GM23248 (cell line): ENCODE results near the gene SUOX. TPM values are rescaled to one million over a fixed set of nuclear protein-coding genes. Genes with fewer than 3 reads are reported as not detected.
A peak's percentile ranks its signal among the peaks of the same experiment; 100 is the strongest.

ENCODE experiments used
- DNase-seq: peaks from one replicate; pipeline ENCODE4 v3.0.0-alpha.2; 2015
- H2AFZ ChIP-seq: fragments of 200-600 bp; sonication (generic); 2 replicates; pipeline ENCODE4 v1.6.1; 2016; ENCODE audit warnings: antibody characterized with exemption
- H3F3A ChIP-seq: fragments of 200-600 bp; sonication (generic); 2 replicates; pipeline ENCODE4 v1.6.1; 2016; ENCODE audit warnings: mild to moderate bottlenecking, antibody characterized with exemption, mixed run types; ENCODE audit not compliant: insufficient read depth
- H3K27ac ChIP-seq: fragments of 200-600 bp; sonication (generic); 2 replicates; pipeline ENCODE4 v1.5.1; 2016; ENCODE audit warnings: mild to moderate bottlenecking
- H3K27me3 ChIP-seq: fragments of 200-600 bp; sonication (generic); replicated peaks from 2 replicates; pipeline ENCODE4 v1.6.1; 2016; ENCODE audit warnings: mild to moderate bottlenecking; ENCODE audit not compliant: insufficient read depth
- H3K36me3 ChIP-seq: fragments of 200-600 bp; sonication (generic); 2 replicates; pipeline ENCODE4 v1.6.1; 2016; ENCODE audit warnings: low read depth, mild to moderate bottlenecking
- H3K4me1 ChIP-seq: fragments of 200-600 bp; sonication (generic); 2 replicates; pipeline ENCODE4 v1.6.1; 2016; ENCODE audit warnings: mild to moderate bottlenecking; ENCODE audit not compliant: insufficient read depth
- H3K4me2 ChIP-seq: fragments of 200-600 bp; sonication (generic); one replicate; pipeline ENCODE4 v1.6.1; 2016; ENCODE audit warnings: mild to moderate bottlenecking; ENCODE audit not compliant: unreplicated experiment
- H3K4me3 ChIP-seq: fragments of 200-600 bp; sonication (generic); 2 replicates; pipeline ENCODE4 v1.5.1; 2016; ENCODE audit warnings: mild to moderate bottlenecking
- H3K79me2 ChIP-seq: fragments of 200-600 bp; sonication (generic); 2 replicates; pipeline ENCODE4 v1.6.1; 2016; ENCODE audit warnings: mild to moderate bottlenecking; ENCODE audit not compliant: insufficient read depth
- H3K9ac ChIP-seq: fragments of 200-600 bp; sonication (generic); 2 replicates; pipeline ENCODE4 v1.6.1; 2016; ENCODE audit warnings: mild to moderate bottlenecking
- H3K9me2 ChIP-seq: fragments of 200-600 bp; sonication (generic); 2 replicates; pipeline ENCODE4 v1.6.1; 2016; ENCODE audit warnings: mixed run types, mild to moderate bottlenecking, moderate library complexity; ENCODE audit not compliant: insufficient read depth
- H3K9me3 ChIP-seq: fragments of 200-600 bp; sonication (generic); one replicate; pipeline ENCODE4 v1.6.1; 2017; ENCODE audit warnings: low read depth
- H4K20me1 ChIP-seq: fragments of 200-600 bp; sonication (generic); 2 replicates; pipeline ENCODE4 v1.6.0; 2016; ENCODE audit not compliant: insufficient read depth
- EZH2 ChIP-seq: fragments of 200-600 bp; sonication (generic); IDR thresholded peaks from 2 replicates; pipeline ENCODE4 v1.6.1; 2018; ENCODE audit warnings: antibody characterized with exemption, mild to moderate bottlenecking; ENCODE audit not compliant: insufficient read depth, poor library complexity, severe bottlenecking
- EZH2phosphoT487 ChIP-seq: fragments of 200-600 bp; sonication (generic); IDR thresholded peaks from 2 replicates; pipeline ENCODE4 v1.6.1; 2018; ENCODE audit warnings: antibody characterized with exemption, moderate library complexity, mild to moderate bottlenecking, low read depth; ENCODE audit not compliant: insufficient read depth
- WGBS, 2 experiments: methylation state at CpG; one replicate each; pipeline ENCODE4 v1.1.6; 2015 to 2017; ENCODE audit warnings: low lambda C conversion rate in 2 of 2, low coverage in 1 of 2; ENCODE audit errors: missing lambda C conversion rate in 2 of 2; 5-methylcytosine and 5-hydroxymethylcytosine counted together
- in situ Hi-C: fragments of 300-500 bp; cut with MboI; formaldehyde crosslinking; loops from 2 replicates; pipeline ENCODE4 v1.15.0; 2020
- polyA plus RNA-seq: library from polyadenylated mRNA; unstranded; fragments of >200 nt; fragmentation: Nextera tagmentation; extraction: Ambion mirVana; gene quantifications from 2 replicates; pipeline ENCODE4 v1.2.1, GENCODE V29; 2016
- total RNA-seq: library from RNA; depleted of rRNA; stranded (reverse); fragments of >200 nt; shearing (Covaris generic); gene quantifications from 2 replicates; pipeline ENCODE4 v1.2.3, GENCODE V29; 2014

The SUOX gene
- total and polyA plus RNA-seq, 2 experiments from 2014 or later: 9.5 to 10.2 TPM

DNA sequence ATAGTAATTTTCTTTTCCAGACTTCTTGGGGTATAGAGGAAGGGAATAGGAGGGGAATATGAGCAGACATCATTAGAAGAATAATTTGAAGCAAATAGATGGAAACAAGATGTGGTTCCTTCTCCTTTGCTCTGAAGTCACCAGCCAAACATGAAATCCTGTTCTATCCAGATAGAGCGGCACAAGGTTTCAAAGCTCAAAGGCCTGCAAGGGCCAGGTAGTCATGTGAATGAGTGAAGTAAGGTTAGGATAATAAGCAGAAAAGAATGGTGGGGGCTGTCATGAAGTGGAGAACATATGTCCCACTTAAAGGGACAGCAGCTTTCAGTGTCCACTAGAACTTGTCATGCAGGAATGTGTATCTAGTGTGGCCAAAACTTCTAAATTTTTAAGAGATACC lies 21.3 kb downstream of the SUOX start:
- DNase-seq: no peak
- 100% methylated on average over 1 of the region's 1 CpG for WGBS, 2 experiments
- in situ Hi-C loops: no loop called here
- no peaks in the 10 kb centered on the region for H3K79me2 ChIP-seq
- H3K9ac ChIP-seq: no peak overlapping the region
- H3K9me2 ChIP-seq: no peaks in the 10 kb centered on the region
- no peaks in the 10 kb centered on the region for H3K36me3 ChIP-seq
- no peaks in the 10 kb centered on the region for H3K27me3 ChIP-seq
- H3K4me1 ChIP-seq: no peaks in the 10 kb centered on the region
- no peak overlapping the region for H3K4me3 ChIP-seq
- H3F3A ChIP-seq: no peaks in the 10 kb centered on the region
- no peaks in the 10 kb centered on the region for H3K9me3 ChIP-seq
- TF ChIP-seq EZH2 (no peak), EZH2phosphoT487 (no peak)
- no peak overlapping the region for H2AFZ ChIP-seq
- no peaks in the 10 kb centered on the region for H4K20me1 ChIP-seq
- no peak overlapping the region for H3K4me2 ChIP-seq
- H3K27ac ChIP-seq: no peak overlapping the region

DNA sequence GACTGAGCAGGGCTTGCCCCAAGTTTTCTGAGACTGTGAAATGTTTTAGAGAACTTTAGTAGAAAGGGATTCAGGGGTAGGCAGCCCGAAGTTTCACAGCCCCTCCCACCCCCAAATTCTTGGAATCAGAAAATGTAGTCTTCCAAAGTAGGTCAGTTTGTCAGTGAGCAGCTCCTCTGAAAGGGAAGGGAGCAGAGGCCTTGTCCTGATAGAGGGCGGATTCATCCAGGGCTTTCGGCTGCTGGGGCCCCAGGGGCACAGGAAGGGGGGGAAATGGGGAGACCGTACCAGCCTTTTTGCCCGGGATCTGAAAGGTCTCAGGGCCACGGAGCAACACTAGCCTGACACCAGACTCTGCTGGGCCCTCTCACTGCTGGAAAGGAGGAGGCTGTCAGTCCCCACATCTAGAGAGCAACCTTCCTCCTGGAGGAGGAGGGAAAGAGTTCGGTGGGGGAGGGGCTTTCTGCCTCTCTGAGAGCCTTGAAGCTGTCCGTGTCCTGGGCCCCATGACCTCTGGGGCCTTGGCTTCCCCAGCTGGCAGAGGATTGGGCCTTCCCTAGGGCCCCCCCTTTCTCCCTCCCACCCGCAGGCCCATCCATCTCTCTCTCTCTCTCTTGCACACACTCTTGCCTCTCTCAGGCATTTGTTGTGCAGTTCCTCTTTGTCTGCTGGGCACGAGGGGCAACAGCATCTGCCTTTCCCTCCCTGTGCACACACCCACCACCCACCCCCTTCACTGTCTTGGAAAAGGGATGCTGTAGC lies 23.5 kb downstream of the SUOX start, which contains the start of gene IKZF4:
Gene IKZF4, plus strand, starts transcription at position 621 of the 762 bp plus-strand sequence. CDS start 451 bp downstream, outside the sequence.
- Histone ChIP-seq H3K27ac (no peak within 1 kb of the TSS), H4K20me1 (no peaks in the 10 kb centered on the region), H3K9me3 (no peaks in the 10 kb centered on the region), H3K4me2 (no peak within 1 kb of the TSS), H3K79me2 (no peaks in the 10 kb centered on the region), H3F3A (no peaks in the 10 kb centered on the region), H3K9me2 (no peaks in the 10 kb centered on the region), H3K9ac (no peak within 1 kb of the TSS), H3K36me3 (no peaks in the 10 kb centered on the region), H3K4me3 (no peak within 1 kb of the TSS), H3K27me3 (no peaks in the 10 kb centered on the region), H3K4me1 (no peaks in the 10 kb centered on the region), H2AFZ (no peak within 1 kb of the TSS)
- in situ Hi-C loops: no loop called here
- WGBS, 2 experiments: 50 to 60% methylated on average over 7 to 10 of the region's 10 CpGs
- no peak for DNase-seq
- no peak for TF ChIP-seq EZH2
- no peak for TF ChIP-seq EZH2phosphoT487

- 73 to 77% methylated on average over 2 of the region's 2 CpGs for WGBS, 2 experiments
- no peak overlapping the region for H3K4me3 ChIP-seq
- H3K27ac ChIP-seq: no peak overlapping the region
- in situ Hi-C loops: no loop called here
- H2AFZ ChIP-seq: no peak overlapping the region
- H3K27me3 ChIP-seq: no peaks in the 10 kb centered on the region
- H3F3A ChIP-seq: no peaks in the 10 kb centered on the region
- no peaks in the 10 kb centered on the region for H3K36me3 ChIP-seq
- H3K4me1 ChIP-seq: no peaks in the 10 kb centered on the region
- no peaks in the 10 kb centered on the region for H4K20me1 ChIP-seq
- no peak for TF ChIP-seq EZH2
- TF ChIP-seq EZH2phosphoT487: no peak
- H3K4me2 ChIP-seq: no peak overlapping the region
- no peaks in the 10 kb centered on the region for H3K9me3 ChIP-seq
- no peak overlapping the region for H3K9ac ChIP-seq
- DNase-seq: no peak
- no peaks in the 10 kb centered on the region for H3K79me2 ChIP-seq
- no peaks in the 10 kb centered on the region for H3K9me2 ChIP-seq
These were observed 24.9 kb downstream of the SUOX start for GRCh38 chr12:56021889-56022497.

DNA sequence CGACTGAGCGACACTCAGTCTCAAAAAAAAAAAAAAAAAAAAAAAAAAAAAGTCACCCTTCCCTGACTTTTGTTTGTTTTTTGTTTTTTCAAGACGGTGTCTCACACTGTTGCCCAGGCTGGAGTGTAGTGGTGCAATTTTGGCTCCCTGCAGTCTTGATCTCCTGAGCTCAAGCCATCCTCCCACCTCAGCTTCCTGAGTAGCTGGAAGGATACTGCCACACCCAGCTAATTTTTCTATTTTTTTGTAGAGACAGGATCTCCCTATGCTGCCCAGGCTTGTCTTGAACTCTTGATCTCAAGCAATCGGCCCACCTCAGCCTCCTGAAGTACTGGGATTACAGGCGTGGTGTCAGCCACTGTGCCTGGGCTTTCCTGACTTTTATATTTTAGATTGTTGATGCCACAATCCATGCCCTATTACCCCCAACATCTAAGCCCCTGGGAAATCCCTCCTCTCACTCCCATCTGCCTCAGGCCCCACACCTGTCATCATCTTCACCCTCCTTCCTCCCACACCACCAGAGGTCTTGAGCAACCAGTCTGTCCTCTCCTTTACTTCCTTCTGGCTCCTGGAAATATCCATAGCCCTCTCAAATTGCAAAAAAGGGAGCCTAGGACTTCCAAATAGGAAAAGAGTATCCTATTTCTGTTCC lies 31.6 kb downstream of the SUOX start:
- no peaks in the 10 kb centered on the region for H4K20me1 ChIP-seq
- H2AFZ ChIP-seq: peak overlapping the region; percentile 73
- H3K4me1 ChIP-seq: peaks cover 12% of the 10 kb centered on the region
- H3K4me3 ChIP-seq: no peak overlapping the region
- H3K27ac ChIP-seq: peak overlapping the region; percentile 72
- no peaks in the 10 kb centered on the region for H3K36me3 ChIP-seq
- no peaks in the 10 kb centered on the region for H3K27me3 ChIP-seq
- no peaks in the 10 kb centered on the region for H3K79me2 ChIP-seq
- H3K4me2 ChIP-seq: peak overlapping the region; percentile 46
- 73 to 76% methylated on average over 5 of the region's 5 CpGs for WGBS, 2 experiments
- no peaks in the 10 kb centered on the region for H3K9me3 ChIP-seq
- DNase-seq: peak; percentile 26
- no peaks in the 10 kb centered on the region for H3K9me2 ChIP-seq
- peaks cover 22% of the 10 kb centered on the region for H3F3A ChIP-seq
- peak overlapping the region; percentile 49 for H3K9ac ChIP-seq
- in situ Hi-C loops: no loop called here
- TF ChIP-seq EZH2phosphoT487: no peak
- no peak for TF ChIP-seq EZH2
